ENCODE data around the gene OVCA2.
A peak's percentile ranks its signal among the peaks of the same experiment; 100 is the strongest.

Gene OVCA2

GRCh38 chr17:2008332-2009126 lies 33.3 kb upstream of the OVCA2 start:
- peaks cover 10% of the 10 kb centered on the region for H3K4me1 ChIP-seq (ENCODE audit: insufficient read depth, low read length, poor library complexity, severe bottlenecking)
- no peak for TF ChIP-seq EZH2phosphoT487 (IDR thresholded peaks at IDR 0.05; ENCODE audit: borderline replicate concordance)
- TF ChIP-seq CTCF (conservative IDR thresholded peaks at IDR 0.05; ENCODE audit: low read length): no peak
- H3K4me3 ChIP-seq (ENCODE audit: low read length, poor library complexity, severe bottlenecking): no peak overlapping the region

GRCh38 chr17:2009737-2010136 lies 32.1 kb upstream of the OVCA2 start:
- TF ChIP-seq EZH2phosphoT487 (IDR thresholded peaks at IDR 0.05; ENCODE audit: borderline replicate concordance): no peak
- no peak for TF ChIP-seq CTCF (conservative IDR thresholded peaks at IDR 0.05; ENCODE audit: low read length)
- no peak overlapping the region for H2AFZ ChIP-seq (ENCODE audit: low read length)
- no peak overlapping the region for H3K4me2 ChIP-seq (ENCODE audit: low read depth, low read length, poor library complexity, severe bottlenecking)
- no peaks in the 10 kb centered on the region for H3K9me2 ChIP-seq (replicated peaks; ENCODE audit: low read depth, low read length)
- H3K9ac ChIP-seq (ENCODE audit: low read depth, low read length, poor library complexity, severe bottlenecking): no peak overlapping the region
- H3K79me2 ChIP-seq (ENCODE audit: insufficient read depth, low read length): no peaks in the 10 kb centered on the region
- H3F3A ChIP-seq (ENCODE audit: low read depth): no peaks in the 10 kb centered on the region
- peaks cover 10% of the 10 kb centered on the region for H3K4me1 ChIP-seq (ENCODE audit: insufficient read depth, low read length, poor library complexity, severe bottlenecking)
- no peak overlapping the region for H3K4me3 ChIP-seq (ENCODE audit: low read length, poor library complexity, severe bottlenecking)
- no peaks in the 10 kb centered on the region for H3K36me3 ChIP-seq (ENCODE audit: insufficient read depth, low read length)
- H4K20me1 ChIP-seq (ENCODE audit: insufficient read depth, low read length, poor library complexity, severe bottlenecking): no peaks in the 10 kb centered on the region
- no peaks in the 10 kb centered on the region for H3K9me3 ChIP-seq (ENCODE audit: insufficient read depth, low read depth, low read length)
- no peaks in the 10 kb centered on the region for H3K27me3 ChIP-seq (ENCODE audit: insufficient read depth, low read length, poor library complexity, severe bottlenecking)

More at GRCh38 chr17:2008332-2009126, 33.3 kb upstream of the OVCA2 start:
- Histone ChIP-seq H2AFZ (ENCODE audit: low read length) (no peak overlapping the region), H3F3A (ENCODE audit: low read depth) (no peaks in the 10 kb centered on the region), H3K9me3 (ENCODE audit: insufficient read depth, low read depth, low read length) (no peaks in the 10 kb centered on the region), H3K36me3 (ENCODE audit: insufficient read depth, low read length) (no peaks in the 10 kb centered on the region), H3K4me2 (ENCODE audit: low read depth, low read length, poor library complexity, severe bottlenecking) (no peak overlapping the region), H3K79me2 (ENCODE audit: insufficient read depth, low read length) (no peaks in the 10 kb centered on the region), H3K9me2 (replicated peaks; ENCODE audit: low read depth, low read length) (no peaks in the 10 kb centered on the region), H3K9ac (ENCODE audit: low read depth, low read length, poor library complexity, severe bottlenecking) (no peak overlapping the region), H4K20me1 (ENCODE audit: insufficient read depth, low read length, poor library complexity, severe bottlenecking) (no peaks in the 10 kb centered on the region), H3K27me3 (ENCODE audit: insufficient read depth, low read length, poor library complexity, severe bottlenecking) (no peaks in the 10 kb centered on the region)

- peak overlapping the region; percentile 66 for H2AFZ ChIP-seq (ENCODE audit: low read length)
- H3K4me3 ChIP-seq (ENCODE audit: low read length, poor library complexity, severe bottlenecking): peak overlapping the region; percentile 3
- H3K4me1 ChIP-seq (ENCODE audit: insufficient read depth, low read length, poor library complexity, severe bottlenecking): peaks cover 10% of the 10 kb centered on the region
- no peaks in the 10 kb centered on the region for H3K36me3 ChIP-seq (ENCODE audit: insufficient read depth, low read length)
- H3K9ac ChIP-seq (ENCODE audit: low read depth, low read length, poor library complexity, severe bottlenecking): peak overlapping the region; percentile 34
- H3K9me2 ChIP-seq (replicated peaks; ENCODE audit: low read depth, low read length): no peaks in the 10 kb centered on the region
- no peaks in the 10 kb centered on the region for H3K27me3 ChIP-seq (ENCODE audit: insufficient read depth, low read length, poor library complexity, severe bottlenecking)
- no peaks in the 10 kb centered on the region for H3K79me2 ChIP-seq (ENCODE audit: insufficient read depth, low read length)
- TF ChIP-seq EZH2phosphoT487 (IDR thresholded peaks at IDR 0.05; ENCODE audit: borderline replicate concordance): no peak
- TF ChIP-seq CTCF (conservative IDR thresholded peaks at IDR 0.05; ENCODE audit: low read length): no peak
- H4K20me1 ChIP-seq (ENCODE audit: insufficient read depth, low read length, poor library complexity, severe bottlenecking): no peaks in the 10 kb centered on the region
- H3K9me3 ChIP-seq (ENCODE audit: insufficient read depth, low read depth, low read length): no peaks in the 10 kb centered on the region
- peak overlapping the region; percentile 47 for H3K4me2 ChIP-seq (ENCODE audit: low read depth, low read length, poor library complexity, severe bottlenecking)
- no peaks in the 10 kb centered on the region for H3F3A ChIP-seq (ENCODE audit: low read depth)
These were observed 30.1 kb upstream of the OVCA2 start for GRCh38 chr17:2011411-2012371.
